OCI-LY1 (cell line): ENCODE results near the gene DYNC1H1.

Experiments
- H2AFZ ChIP-seq: fragments of 200-600 bp; sonication (generic), shearing (Covaris generic); 2 replicates; pipeline ENCODE4 v1.6.0; 2014; ENCODE audit warnings: antibody characterized with exemption, mild to moderate bottlenecking, low read length
- H3F3A ChIP-seq: fragments of 200-600 bp; sonication (generic), shearing (Covaris generic); 2 replicates; pipeline ENCODE4 v1.6.0; 2014; ENCODE audit warnings: mild to moderate bottlenecking, antibody characterized with exemption, low read length, moderate library complexity; ENCODE audit not compliant: insufficient read depth
- H3K27ac ChIP-seq: fragments of 200-600 bp; sonication (generic); 2 replicates; pipeline ENCODE4 v1.5.1; 2014; ENCODE audit warnings: low read length, mixed run types, mild to moderate bottlenecking, low read depth; ENCODE audit not compliant: poor library complexity, severe bottlenecking
- H3K27me3 ChIP-seq: fragments of 200-600 bp; sonication (generic); 2 replicates; pipeline ENCODE4 v1.6.0; 2014; ENCODE audit warnings: antibody characterized with exemption, mild to moderate bottlenecking, low read length, moderate library complexity; ENCODE audit not compliant: insufficient read depth
- H3K36me3 ChIP-seq: fragments of 200-600 bp; sonication (generic); 2 replicates; pipeline ENCODE4 v1.6.1; 2014; ENCODE audit warnings: mild to moderate bottlenecking, antibody characterized with exemption, low read length, moderate library complexity, mixed read lengths; ENCODE audit not compliant: insufficient read depth
- H3K4me1 ChIP-seq: fragments of 200-600 bp; sonication (generic); 2 replicates; pipeline ENCODE4 v1.5.1; 2014; ENCODE audit warnings: mild to moderate bottlenecking, low read length, moderate library complexity; ENCODE audit not compliant: insufficient read depth, severe bottlenecking
- H3K4me2 ChIP-seq: fragments of 200-600 bp; sonication (generic), shearing (Covaris generic); 2 replicates; pipeline ENCODE4 v1.6.1; 2014; ENCODE audit warnings: low read length
- H3K4me3 ChIP-seq: fragments of 200-600 bp; sonication (generic); 2 replicates; pipeline ENCODE4 v1.5.1; 2014; ENCODE audit warnings: low read length, low read depth, mild to moderate bottlenecking, mixed read lengths; ENCODE audit not compliant: poor library complexity, severe bottlenecking
- H3K79me2 ChIP-seq: fragments of 200-600 bp; shearing (Covaris generic); 2 replicates; pipeline ENCODE4 v1.6.1; 2016; ENCODE audit warnings: mixed run types, low read length, mixed read lengths; ENCODE audit not compliant: insufficient read depth
- H3K9ac ChIP-seq: fragments of 200-600 bp; sonication (generic), shearing (Covaris generic); 2 replicates; pipeline ENCODE4 v1.6.1; 2014; ENCODE audit warnings: mild to moderate bottlenecking, low read length, mixed read lengths
- H3K9me2 ChIP-seq: fragments of 200-600 bp; sonication (generic), shearing (Covaris generic); 2 replicates; pipeline ENCODE4 v1.6.1; 2014; ENCODE audit warnings: low read depth, mild to moderate bottlenecking, low read length, mixed read lengths
- H3K9me3 ChIP-seq: fragments of 200-600 bp; shearing (Covaris generic); 2 replicates; pipeline ENCODE4 v1.6.1; 2014; ENCODE audit warnings: low read length, mixed read lengths
- H4K20me1 ChIP-seq: fragments of 200-600 bp; sonication (generic), shearing (Covaris generic); 2 replicates; pipeline ENCODE4 v1.6.0; 2016; ENCODE audit warnings: mild to moderate bottlenecking, low read length; ENCODE audit not compliant: insufficient read depth
- EZH2 ChIP-seq: fragments of 200-600 bp; sonication (generic), shearing (Covaris generic); IDR thresholded peaks from 2 replicates; pipeline ENCODE4 v1.8.0; 2017; ENCODE audit warnings: borderline replicate concordance, mixed run types, mild to moderate bottlenecking, antibody characterized with exemption, low read length, moderate library complexity, mixed read lengths
- TF ChIP-seq, protein P1 (sequence below): fragments of 200-600 bp; sonication (generic), shearing (Covaris generic); IDR thresholded peaks from 2 replicates; pipeline ENCODE4 v1.5.1; 2017; ENCODE audit warnings: mild to moderate bottlenecking, antibody characterized with exemption, low read length, moderate library complexity, mixed read lengths

Gene DYNC1H1

DNA sequence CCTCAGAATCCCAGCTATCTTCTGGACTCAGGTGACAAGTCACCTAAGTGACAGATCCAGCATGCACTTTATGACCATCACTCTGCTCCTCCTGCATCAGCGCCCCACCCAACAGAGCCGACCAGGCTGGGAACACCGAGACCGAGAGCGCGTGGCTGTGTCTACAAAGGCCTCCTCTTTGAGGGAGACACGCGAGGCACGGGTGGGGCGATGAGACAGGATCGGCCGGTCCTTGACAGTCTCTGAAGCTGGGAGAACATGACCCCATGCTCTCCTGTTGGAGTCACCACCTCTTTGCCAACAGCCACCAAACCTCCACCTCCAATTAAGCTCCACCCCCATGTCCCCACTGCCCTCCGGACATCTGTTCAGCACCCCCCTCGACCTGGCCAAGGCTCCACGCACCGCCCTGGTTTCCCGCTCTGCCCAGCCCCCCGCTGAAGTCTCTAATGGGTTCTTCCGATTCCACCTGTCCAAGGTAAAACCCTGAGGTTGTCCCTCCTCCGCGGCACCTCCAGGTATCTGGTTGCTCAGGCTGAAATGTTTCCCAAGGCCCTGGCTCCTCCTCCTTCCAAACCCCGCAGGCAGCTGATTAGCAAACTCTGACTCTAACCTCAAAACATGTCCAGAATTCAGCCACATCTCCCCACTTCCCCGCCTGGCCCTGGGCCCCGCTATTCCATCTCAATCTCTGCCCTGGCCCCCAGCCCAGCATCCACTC, 91.0 kb downstream of the DYNC1H1 start:
- no peaks in the 10 kb centered on the region for H3K9me3 ChIP-seq
- no peaks in the 10 kb centered on the region for H3K9me2 ChIP-seq
- H3K27me3 ChIP-seq = no peaks in the 10 kb centered on the region
- H3F3A ChIP-seq = no peaks in the 10 kb centered on the region
- H3K79me2 ChIP-seq = no peaks in the 10 kb centered on the region
- TF ChIP-seq, protein P1, sequence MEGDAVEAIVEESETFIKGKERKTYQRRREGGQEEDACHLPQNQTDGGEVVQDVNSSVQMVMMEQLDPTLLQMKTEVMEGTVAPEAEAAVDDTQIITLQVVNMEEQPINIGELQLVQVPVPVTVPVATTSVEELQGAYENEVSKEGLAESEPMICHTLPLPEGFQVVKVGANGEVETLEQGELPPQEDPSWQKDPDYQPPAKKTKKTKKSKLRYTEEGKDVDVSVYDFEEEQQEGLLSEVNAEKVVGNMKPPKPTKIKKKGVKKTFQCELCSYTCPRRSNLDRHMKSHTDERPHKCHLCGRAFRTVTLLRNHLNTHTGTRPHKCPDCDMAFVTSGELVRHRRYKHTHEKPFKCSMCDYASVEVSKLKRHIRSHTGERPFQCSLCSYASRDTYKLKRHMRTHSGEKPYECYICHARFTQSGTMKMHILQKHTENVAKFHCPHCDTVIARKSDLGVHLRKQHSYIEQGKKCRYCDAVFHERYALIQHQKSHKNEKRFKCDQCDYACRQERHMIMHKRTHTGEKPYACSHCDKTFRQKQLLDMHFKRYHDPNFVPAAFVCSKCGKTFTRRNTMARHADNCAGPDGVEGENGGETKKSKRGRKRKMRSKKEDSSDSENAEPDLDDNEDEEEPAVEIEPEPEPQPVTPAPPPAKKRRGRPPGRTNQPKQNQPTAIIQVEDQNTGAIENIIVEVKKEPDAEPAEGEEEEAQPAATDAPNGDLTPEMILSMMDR = no peak
- no peak for TF ChIP-seq EZH2
- no peak overlapping the region for H3K9ac ChIP-seq
- no peak overlapping the region for H3K4me2 ChIP-seq
- H3K4me1 ChIP-seq = peaks cover 10% of the 10 kb centered on the region
- H3K36me3 ChIP-seq = peaks cover 16% of the 10 kb centered on the region
- H3K27ac ChIP-seq = no peak overlapping the region
- no peaks in the 10 kb centered on the region for H4K20me1 ChIP-seq
- H3K4me3 ChIP-seq = no peak overlapping the region
- no peak overlapping the region for H2AFZ ChIP-seq

DNA sequence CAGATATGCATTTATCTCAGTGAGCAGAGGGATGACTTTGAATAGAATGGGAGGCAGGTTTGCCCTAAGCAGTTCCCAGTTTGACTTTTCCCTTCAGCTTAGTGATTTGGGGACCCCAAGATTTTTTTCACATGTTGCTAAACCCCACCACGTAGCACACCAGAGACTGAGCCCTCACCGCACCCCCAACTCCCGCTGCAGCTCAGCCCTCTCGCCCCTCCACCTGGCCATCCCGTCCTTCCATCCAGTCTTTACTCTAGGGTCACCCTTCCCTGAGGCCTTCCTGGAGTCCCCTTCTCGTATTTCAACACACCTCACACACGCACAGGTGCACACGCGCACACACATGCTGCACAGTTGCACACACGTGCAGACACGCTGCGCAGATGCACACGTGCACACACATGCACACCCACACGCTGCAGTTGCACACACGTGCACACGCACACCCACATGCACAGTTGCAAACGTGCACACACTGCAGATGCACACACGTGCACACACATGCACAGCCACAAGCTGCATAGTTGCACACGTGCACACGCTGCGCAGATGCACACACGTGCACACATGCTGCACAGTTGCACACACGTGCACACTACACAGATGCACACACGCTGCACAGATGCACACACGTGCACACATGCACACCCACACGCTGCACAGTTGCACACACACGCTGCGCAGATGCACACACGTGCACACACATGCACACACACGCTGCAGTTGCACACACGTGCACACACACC, 92.5 kb downstream of the DYNC1H1 start:
- Histone ChIP-seq H3K4me2 (no peak overlapping the region), H4K20me1 (no peaks in the 10 kb centered on the region), H3K9ac (no peak overlapping the region), H3K27ac (no peak overlapping the region), H2AFZ (no peak overlapping the region), H3K9me3 (no peaks in the 10 kb centered on the region), H3K36me3 (peaks cover 7% of the 10 kb centered on the region; the same call in 1 of the 2 replicates), H3K27me3 (no peaks in the 10 kb centered on the region), H3F3A (no peaks in the 10 kb centered on the region), H3K79me2 (no peaks in the 10 kb centered on the region), H3K9me2 (no peaks in the 10 kb centered on the region), H3K4me3 (no peak overlapping the region), H3K4me1 (peaks cover 11% of the 10 kb centered on the region)
- TF ChIP-seq, protein P1 = no peak
- TF ChIP-seq EZH2 = no peak

DNA sequence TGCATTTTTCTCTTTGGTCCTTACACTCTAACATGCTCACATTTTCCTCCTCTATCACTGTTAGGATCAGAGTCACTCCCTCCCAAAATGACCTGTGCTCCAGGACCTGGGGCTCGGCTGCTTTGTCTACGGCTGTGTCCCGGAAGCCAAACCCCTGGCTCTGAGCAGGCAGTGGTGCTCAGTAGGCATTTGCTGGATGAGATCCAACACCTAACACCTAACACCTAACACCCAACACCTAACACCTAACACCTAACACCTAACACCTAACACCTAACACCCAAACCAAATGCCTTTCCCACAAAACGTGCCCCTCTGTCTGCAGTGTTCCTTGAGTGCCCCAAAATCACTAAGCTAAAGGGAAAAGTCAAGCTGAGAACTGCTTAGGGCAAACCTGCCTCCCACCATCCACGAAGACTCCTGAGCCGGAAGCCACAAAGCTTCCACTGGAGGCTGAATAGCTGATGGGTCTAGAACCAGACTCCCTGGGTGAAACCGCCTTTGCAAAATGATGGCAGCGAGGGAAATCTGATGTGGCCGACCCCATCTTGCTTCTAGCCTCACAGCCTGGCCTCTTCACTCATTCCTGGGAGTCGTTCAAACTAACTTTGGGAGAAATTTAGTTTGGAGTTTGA, 93.2 kb downstream of the DYNC1H1 start:
- Histone ChIP-seq H4K20me1 (no peaks in the 10 kb centered on the region), H3F3A (no peaks in the 10 kb centered on the region), H3K4me3 (no peak overlapping the region), H3K9me2 (no peaks in the 10 kb centered on the region), H2AFZ (no peak overlapping the region), H3K27me3 (no peaks in the 10 kb centered on the region), H3K4me1 (peaks cover 11% of the 10 kb centered on the region), H3K36me3 (no peaks in the 10 kb centered on the region; the same call in 1 of the 2 replicates), H3K9ac (no peak overlapping the region), H3K27ac (no peak overlapping the region), H3K79me2 (no peaks in the 10 kb centered on the region), H3K4me2 (no peak overlapping the region), H3K9me3 (no peaks in the 10 kb centered on the region)
- TF ChIP-seq, protein P1 = no peak
- no peak for TF ChIP-seq EZH2
